HepG2 (cell line): ENCODE measurements around the gene TKFC. TPM values are rescaled to one million over a fixed set of nuclear protein-coding genes. Genes with fewer than 3 reads are reported as not detected.

Source experiments
- BCL6 ChIP-seq: IDR thresholded peaks from 2 replicates; pipeline ENCODE4 v1.6.1; 2016; ENCODE audit warnings: missing genetic modification reagents, missing compliant biosample characterization
- HCFC1 ChIP-seq: fragments of 150-350 bp; IDR thresholded peaks from 2 replicates; pipeline ENCODE4 v1.6.1; 2014; ENCODE audit warnings: low read depth, low read length
- HIVEP1 ChIP-seq: sonication (generic); formaldehyde crosslinking; IDR thresholded peaks from 2 replicates; pipeline ENCODE4 v1.4.0; 2020; ENCODE audit warnings: mild to moderate bottlenecking, missing genetic modification reagents
- KDM5B ChIP-seq: sonication (generic); formaldehyde crosslinking; IDR thresholded peaks from 2 replicates; pipeline ENCODE4 v1.4.0; 2020; ENCODE audit warnings: missing genetic modification reagents, mild to moderate bottlenecking, borderline replicate concordance
- SNAI1 ChIP-seq: sonication (generic); formaldehyde crosslinking; IDR thresholded peaks from 2 replicates; pipeline ENCODE4 v1.5.0; 2020; ENCODE audit warnings: mild to moderate bottlenecking, missing genetic modification reagents, borderline replicate concordance
- ZBTB7B ChIP-seq: sonication (generic); formaldehyde crosslinking; IDR thresholded peaks from 2 replicates; pipeline ENCODE4 v1.4.0; 2020; ENCODE audit warnings: missing genetic modification reagents
- ZNF160 ChIP-seq: sonication (generic); formaldehyde crosslinking; IDR thresholded peaks from 2 replicates; pipeline ENCODE4 v1.8.0; 2022; ENCODE audit warnings: mild to moderate bottlenecking, inconsistent platforms, missing genetic modification reagents
- ZNF24 ChIP-seq: fragments of 450-650 bp; IDR thresholded peaks from 2 replicates; pipeline ENCODE4 v1.6.1; 2017; ENCODE audit warnings: antibody characterized with exemption, mild to moderate bottlenecking
- ZNF317 ChIP-seq: sonication (generic); formaldehyde crosslinking; IDR thresholded peaks from 2 replicates; pipeline ENCODE4 v1.5.0; 2020; ENCODE audit warnings: mild to moderate bottlenecking, missing genetic modification reagents
- ZNF34 ChIP-seq: sonication (generic); formaldehyde crosslinking; IDR thresholded peaks from 2 replicates; pipeline ENCODE4 v1.4.0; 2020; ENCODE audit warnings: mild to moderate bottlenecking, missing genetic modification reagents, borderline replicate concordance
- polyA plus RNA-seq, 8 experiments: library from polyadenylated mRNA; depleted of rRNA in 3 of 8; stranded (reverse) in 7 of 8; unstranded in 1 of 8; fragments of >200 nt; fragmentation: Illumina TruSeq in 4 of 8; extraction: Trizol in 4 of 8; gene quantifications; 2 replicates each; pipeline versions ENCODE4 v1.2.1 to v1.2.3, GENCODE V29; 2011 to 2016; ENCODE audit warnings: low read depth in 4 of 8, missing spikeins in 1 of 8, mixed read lengths in 1 of 8; ENCODE audit not compliant: insufficient read depth in 1 of 8
- total RNA-seq, 5 experiments: library from RNA; depleted of rRNA; stranded (reverse); fragments of >200 nt; fragmentation: Illumina TruSeq; extraction: Trizol; gene quantifications; 2 replicates each; pipeline ENCODE4 v1.2.3, GENCODE V29; 2016; ENCODE audit warnings: low read depth in 1 of 5
- TF ChIP-seq, protein P1 (sequence below), 2 experiments: sonication (generic) in 1 of 2; formaldehyde crosslinking in 1 of 2; IDR thresholded peaks; 2 replicates each; pipeline versions ENCODE4 v1.5.1 to v1.6.1; 2011 to 2020; ENCODE audit warnings: borderline replicate concordance in 1 of 2, low read depth in 1 of 2, low read length in 1 of 2, mild to moderate bottlenecking in 1 of 2, missing genetic modification reagents in 1 of 2, moderate library complexity in 1 of 2
- TF ChIP-seq, protein P2 (sequence below): sonication (generic); formaldehyde crosslinking; IDR thresholded peaks from 2 replicates; pipeline ENCODE4 v1.5.1; 2020; ENCODE audit warnings: missing genetic modification reagents, mild to moderate bottlenecking, borderline replicate concordance
- TF ChIP-seq, protein P3 (sequence below): sonication (generic); formaldehyde crosslinking; IDR thresholded peaks from 2 replicates; pipeline ENCODE4 v1.5.0; 2020; ENCODE audit warnings: mild to moderate bottlenecking, missing genetic modification reagents, borderline replicate concordance
- TF ChIP-seq, protein P4 (sequence below): fragments of 450-650 bp; IDR thresholded peaks from 2 replicates; pipeline ENCODE4 v1.6.1; 2016

Gene TKFC
- total and polyA plus RNA-seq, 2 of the 13 experiments (the other 11 are each of a cell fraction or from before 2014, with no cell fraction given) = 147 to 197 TPM

DNA sequence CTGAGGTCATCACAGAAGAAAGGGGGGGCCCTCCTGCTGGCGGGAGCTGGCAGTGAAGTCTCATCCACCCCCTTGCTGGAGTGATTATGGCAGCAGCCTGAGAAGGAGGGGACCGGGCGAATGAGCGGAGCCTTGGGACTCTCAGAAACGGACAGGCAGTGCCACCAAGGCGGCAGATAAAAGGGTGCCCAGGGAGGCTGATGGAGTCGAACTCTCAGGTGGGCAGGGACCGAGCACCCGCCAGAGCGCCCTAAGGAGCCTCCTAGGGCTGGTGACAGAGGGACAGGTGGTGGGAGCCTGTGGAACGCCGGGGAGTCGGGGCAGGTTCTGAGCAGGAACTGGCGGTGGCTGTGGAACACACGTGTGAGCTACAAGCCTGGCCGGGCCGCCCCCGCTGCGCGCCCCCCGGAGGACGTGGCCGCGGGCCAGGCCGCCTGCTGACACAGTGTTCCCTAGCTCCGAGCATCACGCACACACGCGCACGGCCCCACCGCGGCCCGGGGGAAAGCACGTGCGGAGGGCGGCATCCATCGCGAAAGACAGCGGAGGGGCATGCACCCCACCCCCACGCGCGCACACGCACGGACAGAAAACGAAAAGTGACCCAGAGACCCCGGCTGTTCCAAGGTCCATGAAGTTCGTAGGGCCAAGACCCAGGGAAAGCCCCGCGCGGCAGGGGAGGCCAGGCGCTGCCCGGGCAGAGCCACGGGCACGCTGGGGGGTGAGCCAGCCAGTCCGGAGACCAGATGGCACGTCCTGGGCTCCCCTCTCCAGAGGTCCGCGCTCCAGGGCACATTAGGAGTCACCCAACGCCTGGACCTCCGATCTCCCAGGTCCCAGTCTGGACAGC is 38.9 kb upstream of the TKFC start (continued):
- TF ChIP-seq SNAI1 (CRISPR knock-in tag) (peak; percentile 64; the same call in 1 of the 2 replicates), ZBTB7B (CRISPR knock-in tag) (peak; percentile 73), ZNF34 (CRISPR knock-in tag) (0 out of 2 replicates have a peak, but pooled peaks have one; percentile 63), ZNF317 (CRISPR knock-in tag) (peak; percentile 57; the same call in 1 of the 2 replicates), ZNF24 (no peak), KDM5B (peak; percentile 63), ZNF160 (CRISPR knock-in tag) (no peak), BCL6 (CRISPR knock-in tag) (0 out of 2 replicates have a peak, but pooled peaks have one; percentile 4), HIVEP1 (CRISPR knock-in tag) (peak; percentile 90), HCFC1 (no peak)
- TF ChIP-seq, protein P1, sequence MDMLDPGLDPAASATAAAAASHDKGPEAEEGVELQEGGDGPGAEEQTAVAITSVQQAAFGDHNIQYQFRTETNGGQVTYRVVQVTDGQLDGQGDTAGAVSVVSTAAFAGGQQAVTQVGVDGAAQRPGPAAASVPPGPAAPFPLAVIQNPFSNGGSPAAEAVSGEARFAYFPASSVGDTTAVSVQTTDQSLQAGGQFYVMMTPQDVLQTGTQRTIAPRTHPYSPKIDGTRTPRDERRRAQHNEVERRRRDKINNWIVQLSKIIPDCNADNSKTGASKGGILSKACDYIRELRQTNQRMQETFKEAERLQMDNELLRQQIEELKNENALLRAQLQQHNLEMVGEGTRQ (IDR thresholded peaks at IDR 0.05; ENCODE audit: low read depth, low read length) = no peak
- TF ChIP-seq, protein P1 (CRISPR knock-in tag; IDR thresholded peaks at IDR 0.05; ENCODE audit: borderline replicate concordance) = no peak
- TF ChIP-seq, protein P2, sequence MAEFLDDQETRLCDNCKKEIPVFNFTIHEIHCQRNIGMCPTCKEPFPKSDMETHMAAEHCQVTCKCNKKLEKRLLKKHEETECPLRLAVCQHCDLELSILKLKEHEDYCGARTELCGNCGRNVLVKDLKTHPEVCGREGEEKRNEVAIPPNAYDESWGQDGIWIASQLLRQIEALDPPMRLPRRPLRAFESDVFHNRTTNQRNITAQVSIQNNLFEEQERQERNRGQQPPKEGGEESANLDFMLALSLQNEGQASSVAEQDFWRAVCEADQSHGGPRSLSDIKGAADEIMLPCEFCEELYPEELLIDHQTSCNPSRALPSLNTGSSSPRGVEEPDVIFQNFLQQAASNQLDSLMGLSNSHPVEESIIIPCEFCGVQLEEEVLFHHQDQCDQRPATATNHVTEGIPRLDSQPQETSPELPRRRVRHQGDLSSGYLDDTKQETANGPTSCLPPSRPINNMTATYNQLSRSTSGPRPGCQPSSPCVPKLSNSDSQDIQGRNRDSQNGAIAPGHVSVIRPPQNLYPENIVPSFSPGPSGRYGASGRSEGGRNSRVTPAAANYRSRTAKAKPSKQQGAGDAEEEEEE (CRISPR knock-in tag) = peak; percentile 76; the same call in 1 of the 2 replicates
- TF ChIP-seq, protein P3, sequence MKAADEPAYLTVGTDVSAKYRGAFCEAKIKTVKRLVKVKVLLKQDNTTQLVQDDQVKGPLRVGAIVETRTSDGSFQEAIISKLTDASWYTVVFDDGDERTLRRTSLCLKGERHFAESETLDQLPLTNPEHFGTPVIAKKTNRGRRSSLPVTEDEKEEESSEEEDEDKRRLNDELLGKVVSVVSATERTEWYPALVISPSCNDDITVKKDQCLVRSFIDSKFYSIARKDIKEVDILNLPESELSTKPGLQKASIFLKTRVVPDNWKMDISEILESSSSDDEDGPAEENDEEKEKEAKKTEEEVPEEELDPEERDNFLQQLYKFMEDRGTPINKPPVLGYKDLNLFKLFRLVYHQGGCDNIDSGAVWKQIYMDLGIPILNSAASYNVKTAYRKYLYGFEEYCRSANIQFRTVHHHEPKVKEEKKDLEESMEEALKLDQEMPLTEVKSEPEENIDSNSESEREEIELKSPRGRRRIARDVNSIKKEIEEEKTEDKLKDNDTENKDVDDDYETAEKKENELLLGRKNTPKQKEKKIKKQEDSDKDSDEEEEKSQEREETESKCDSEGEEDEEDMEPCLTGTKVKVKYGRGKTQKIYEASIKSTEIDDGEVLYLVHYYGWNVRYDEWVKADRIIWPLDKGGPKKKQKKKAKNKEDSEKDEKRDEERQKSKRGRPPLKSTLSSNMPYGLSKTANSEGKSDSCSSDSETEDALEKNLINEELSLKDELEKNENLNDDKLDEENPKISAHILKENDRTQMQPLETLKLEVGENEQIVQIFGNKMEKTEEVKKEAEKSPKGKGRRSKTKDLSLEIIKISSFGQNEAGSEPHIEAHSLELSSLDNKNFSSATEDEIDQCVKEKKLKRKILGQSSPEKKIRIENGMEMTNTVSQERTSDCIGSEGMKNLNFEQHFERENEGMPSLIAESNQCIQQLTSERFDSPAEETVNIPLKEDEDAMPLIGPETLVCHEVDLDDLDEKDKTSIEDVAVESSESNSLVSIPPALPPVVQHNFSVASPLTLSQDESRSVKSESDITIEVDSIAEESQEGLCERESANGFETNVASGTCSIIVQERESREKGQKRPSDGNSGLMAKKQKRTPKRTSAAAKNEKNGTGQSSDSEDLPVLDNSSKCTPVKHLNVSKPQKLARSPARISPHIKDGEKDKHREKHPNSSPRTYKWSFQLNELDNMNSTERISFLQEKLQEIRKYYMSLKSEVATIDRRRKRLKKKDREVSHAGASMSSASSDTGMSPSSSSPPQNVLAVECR (CRISPR knock-in tag) = peak; percentile 77
- TF ChIP-seq, protein P4, sequence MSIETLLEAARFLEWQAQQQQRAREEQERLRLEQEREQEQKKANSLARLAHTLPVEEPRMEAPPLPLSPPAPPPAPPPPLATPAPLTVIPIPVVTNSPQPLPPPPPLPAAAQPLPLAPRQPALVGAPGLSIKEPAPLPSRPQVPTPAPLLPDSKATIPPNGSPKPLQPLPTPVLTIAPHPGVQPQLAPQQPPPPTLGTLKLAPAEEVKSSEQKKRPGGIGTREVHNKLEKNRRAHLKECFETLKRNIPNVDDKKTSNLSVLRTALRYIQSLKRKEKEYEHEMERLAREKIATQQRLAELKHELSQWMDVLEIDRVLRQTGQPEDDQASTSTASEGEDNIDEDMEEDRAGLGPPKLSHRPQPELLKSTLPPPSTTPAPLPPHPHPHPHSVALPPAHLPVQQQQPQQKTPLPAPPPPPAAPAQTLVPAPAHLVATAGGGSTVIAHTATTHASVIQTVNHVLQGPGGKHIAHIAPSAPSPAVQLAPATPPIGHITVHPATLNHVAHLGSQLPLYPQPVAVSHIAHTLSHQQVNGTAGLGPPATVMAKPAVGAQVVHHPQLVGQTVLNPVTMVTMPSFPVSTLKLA = peak; percentile 46; the same call in 1 of the 2 replicates
